Heart right ventricle (tissue), 16 donors: ENCODE results near the gene VAC14. TPM values are rescaled to one million over a fixed set of nuclear protein-coding genes. Genes with fewer than 3 reads are reported as not detected.

Experiments
- ATAC-seq, 8 donors: fragments of 200-7000 bp; cut with Tn5 transposase; one replicate each; pipeline ENCODE4 v1.9.1; 2020; ENCODE audit warnings: mild to moderate bottlenecking in 8 of 8, moderate library complexity in 8 of 8, moderate number of reproducible peaks in 1 of 8
- DNase-seq, 2 donors: peaks; one replicate each; pipeline ENCODE4 v3.0.0-alpha.2; 2020
- H3K27ac ChIP-seq, 10 donors: fragments of 200-600 bp; sonication (generic) in 2 of 10; one replicate each; pipeline versions ENCODE4 v1.5.0 to v1.8.0; 2020 to 2022; ENCODE audit warnings: mild to moderate bottlenecking in 3 of 10
- H3K27me3 ChIP-seq, 7 donors: fragments of 200-600 bp; one replicate each; pipeline ENCODE4 v1.8.0; 2021 to 2022; ENCODE audit warnings: mild to moderate bottlenecking in 2 of 7
- H3K36me3 ChIP-seq, 9 donors: fragments of 200-600 bp; sonication (generic) in 1 of 9; one replicate each; pipeline versions ENCODE4 v1.5.0 to v1.8.0; 2020 to 2022; ENCODE audit warnings: mild to moderate bottlenecking in 2 of 9
- H3K4me1 ChIP-seq, 9 donors: fragments of 200-600 bp; sonication (generic) in 1 of 9; one replicate each; pipeline versions ENCODE4 v1.5.0 to v1.8.0; 2020 to 2022; ENCODE audit warnings: mild to moderate bottlenecking in 4 of 9
- H3K4me3 ChIP-seq, 10 donors: fragments of 200-600 bp; sonication (generic) in 2 of 10; one replicate each; pipeline versions ENCODE4 v1.5.0 to v1.8.0; 2020 to 2022; ENCODE audit warnings: mild to moderate bottlenecking in 7 of 10, moderate library complexity in 2 of 10
- H3K9me3 ChIP-seq, 11 donors: fragments of 200-600 bp in 10 of 11; sonication (generic) in 2 of 11; one replicate each; pipeline versions ENCODE4 v1.5.0 to v1.8.0; 2013 to 2022; ENCODE audit warnings: mild to moderate bottlenecking in 2 of 11, control low read depth in 1 of 11, moderate library complexity in 1 of 11
- CTCF ChIP-seq, 9 donors: fragments of 200-600 bp; sonication (generic) in 2 of 9; IDR thresholded peaks; one replicate each; pipeline versions ENCODE4 v1.5.0 to v1.8.0; 2021 to 2022; ENCODE audit warnings: antibody characterized with exemption in 9 of 9, mild to moderate bottlenecking in 5 of 9, moderate library complexity in 1 of 9
- WGBS, 2 donors: extraction: QIAGEN DNeasy Blood & Tissue Kit; methylation state at CpG; one replicate each; pipeline ENCODE4 v1.1.7; 2013; ENCODE audit warnings: inconsistent platforms in 1 of 2; 5-methylcytosine and 5-hydroxymethylcytosine counted together
- intact Hi-C, 10 donors: fragments of 100-400 bp; cut with DNase I; formaldehyde crosslinking; loops; one replicate each; pipeline versions ENCODE4 v1.11.1 to v1.14.2; 2022
- polyA plus RNA-seq, 2 donors: library from polyadenylated mRNA; stranded (reverse); fragments of 200-250 nt; gene quantifications; one replicate each; pipeline ENCODE4 v1.2.3, GENCODE V29; 2013
- total RNA-seq, 10 donors: library from RNA; stranded (reverse); fragmentation: NEBNext Ultra II Directional in 3 of 10; extraction: Animal tissue kit (Norgen Biotek cat#: 25700) in 3 of 10; gene quantifications; one replicate each; pipeline versions ENCODE4 v1.2.1 to v1.2.4, GENCODE V29; 2021 to 2023
- donor health status: Arrhythmogenic right ventricular cardiomyopathy.
- donor health status: ischemic (EF 13 %, LVEDD 7.1; RV severe dilation, severe dysfunction).
- donor health status: healthy with polysubstance abuse.
- donor health status: DM: no; HTN: yes; CAD: no.
- donor health status: DM: no; HTN: no; CAD: no.
- donor health status: ischemic (EF 25% LVEDD 6.9; RV normal size, moderate dysfunction).
- donor health status: ischemic (EF 25% LVEDD 5.7; RV mildly dilated, moderate dysfunction).
- donor health status: healthy.
- donor health status: DM: yes; HTN: yes; CAD: no.
- donor health status: Ischemic cardiomyopathy.
- donor health status: ischemic (EF 35%, LVEDD 5.7; RV mildly dilated, moderate dysfunction).
- donor health status: nonischemic (EF 11% LVEDD 7.7; RV severe dilation, severe dysfunction).
- donor health status: DM: yes; HTN: yes; CAD: no.
- donor health status: PGD.
- donor health status: ischemic (EF 29% LVEDD 5.4; RV normal size, mild dysfunction).
- donor health status: nonischemic (EF 23%, LVEDD 6.1; RV moderate dilation, normal function).

The VAC14 gene
- total and polyA plus RNA-seq, 12 donors = 19.2 to 43.7 (median 23.2) TPM

GRCh38 chr16:70775399-70775798 lies 25.6 kb downstream of the VAC14 start:
- Histone ChIP-seq H3K4me3 (no peak overlapping the region), H3K9me3 (no peaks in the 10 kb centered on the region), H3K27ac (no peak overlapping the region), H3K27me3 (no peaks in the 10 kb centered on the region), H3K36me3 (peaks cover 0 to 93% (median 8%) of the 10 kb centered on the region in 9 donors), H3K4me1 (peaks cover 0 to 14% (median 5%) of the 10 kb centered on the region in 9 donors)
- intact Hi-C loops = loop anchor here in 5 of 10 donors (10.0 kb wide), 2 partner anchors 241 to 251 kb away; partner anchors contain the start of genes COG4 (in 4 of the 5) and SF3B3 (in 4 of the 5)
- ATAC-seq (no peak), DNase-seq (no peak)
- WGBS, 2 donors = 93 to 95% methylated on average over 4 of the region's 4 CpGs
- TF ChIP-seq CTCF (IDR thresholded peaks at IDR 0.05) = no peak

GRCh38 chr16:70774261-70774660 lies 26.7 kb downstream of the VAC14 start:
- H3K4me1 ChIP-seq = peaks cover 0 to 14% (median 5%) of the 10 kb centered on the region in 9 donors
- peaks cover 0 to 93% (median 2%) of the 10 kb centered on the region in 9 donors for H3K36me3 ChIP-seq
- H3K4me3 ChIP-seq = no peak overlapping the region
- H3K27me3 ChIP-seq = no peaks in the 10 kb centered on the region
- H3K27ac ChIP-seq = no peak overlapping the region
- 90 to 93% methylated on average over 13 of the region's 13 CpGs for WGBS, 2 donors
- no peak for TF ChIP-seq CTCF (IDR thresholded peaks at IDR 0.05)
- DNase-seq = no peak
- no peak for ATAC-seq
- no peaks in the 10 kb centered on the region for H3K9me3 ChIP-seq
- intact Hi-C loops = loop anchor here in 8 of 10 donors (5.0 to 10.0 kb wide), 5 partner anchors 92 to 249 kb away; partner anchors contain the start of genes COG4 (in 4 of the 8) and SF3B3 (in 4 of the 8)

GRCh38 chr16:70772493-70772892 lies 28.5 kb downstream of the VAC14 start:
- Histone ChIP-seq H3K27me3 (no peaks in the 10 kb centered on the region), H3K9me3 (no peaks in the 10 kb centered on the region), H3K36me3 (peaks cover 0 to 83% (median 0%) of the 10 kb centered on the region in 9 donors), H3K27ac (no peak overlapping the region), H3K4me1 (peaks cover 0 to 6% (median 0%) of the 10 kb centered on the region in 9 donors), H3K4me3 (no peak overlapping the region)
- TF ChIP-seq CTCF (IDR thresholded peaks at IDR 0.05) = no peak
- intact Hi-C loops = loop anchor here in 8 of 10 donors (5.0 to 10.0 kb wide), 5 partner anchors 90 to 248 kb away; partner anchors contain the start of genes COG4 (in 4 of the 8) and SF3B3 (in 4 of the 8)
- DNase-seq = no peak
- WGBS, 2 donors = 68 to 71% methylated on average over 1 of the region's 1 CpG
- ATAC-seq = peak in 2 of 8 donors; percentile 26 to 37

GRCh38 chr16:70770626-70771552 lies 30.1 kb downstream of the VAC14 start:
- peaks cover 0 to 84% (median 0%) of the 10 kb centered on the region in 9 donors for H3K36me3 ChIP-seq
- intact Hi-C loops = loop anchor here in 9 of 10 donors (2.0 to 10.0 kb wide), 6 partner anchors 89 to 246 kb away; partner anchors contain the start of genes COG4 (in 4 of the 9) and SF3B3 (in 4 of the 9)
- WGBS, 2 donors = 42 to 52% methylated on average over 15 of the region's 15 CpGs
- TF ChIP-seq CTCF (IDR thresholded peaks at IDR 0.05) = peak; percentile 89 to 99 (median 96)
- peaks cover 0 to 6% (median 5%) of the 10 kb centered on the region in 9 donors for H3K4me1 ChIP-seq
- H3K4me3 ChIP-seq = no peak overlapping the region
- DNase-seq (peak; percentile 47 to 49), ATAC-seq (peak in 7 of 8 donors; percentile 61 to 79 (median 76))
- no peaks in the 10 kb centered on the region for H3K27me3 ChIP-seq
- H3K27ac ChIP-seq = no peak overlapping the region
- H3K9me3 ChIP-seq = no peaks in the 10 kb centered on the region
